ENCODE measurements around the gene ATG9A.

Gene ATG9A

GRCh38 chr2:219174801-219175200, 54.6 kb downstream of the ATG9A start:
- TF ChIP-seq CTCF (conservative IDR thresholded peaks at IDR 0.05) = no peak
- H3K27ac ChIP-seq = peak overlapping the region; percentile 98

- peak overlapping the region; percentile 98; the same call in 1 of the 2 replicates for H3K27ac ChIP-seq
- no peak for TF ChIP-seq CTCF (conservative IDR thresholded peaks at IDR 0.05)
Observed at GRCh38 chr2:219174146-219174545, 55.3 kb downstream of the ATG9A start.

GRCh38 chr2:219173176-219173575, 56.3 kb downstream of the ATG9A start:
- no peak overlapping the region; the same call in 1 of the 2 replicates for H3K27ac ChIP-seq
- no peak for TF ChIP-seq CTCF (conservative IDR thresholded peaks at IDR 0.05)

GRCh38 chr2:219172231-219173154, 56.9 kb downstream of the ATG9A start:
- TF ChIP-seq CTCF (conservative IDR thresholded peaks at IDR 0.05) = no peak
- H3K27ac ChIP-seq = no peak overlapping the region

GRCh38 chr2:219171231-219171651, 58.2 kb downstream of the ATG9A start:
- peak; percentile 75 for TF ChIP-seq CTCF (conservative IDR thresholded peaks at IDR 0.05)
- H3K27ac ChIP-seq = no peak overlapping the region

- H3K27ac ChIP-seq = no peak within 1 kb of the TSS
- no peak for TF ChIP-seq CTCF (conservative IDR thresholded peaks at IDR 0.05)
Observed at GRCh38 chr2:219169930-219170654, 59.3 kb downstream of the ATG9A start, which contains the start of gene SLC23A3. TSS of gene SLC23A3 (minus strand) at chr2:219170029. CDS start at chr2:219169984, 45 bp downstream.
